ENCODE measurements around the gene MAP7. TPM values are rescaled to one million over a fixed set of nuclear protein-coding genes. Genes with fewer than 3 reads are reported as not detected.

Gene MAP7
- total and polyA plus RNA-seq, 7 donors: 1.2 to 33.5 (median 3.3) TPM

DNA sequence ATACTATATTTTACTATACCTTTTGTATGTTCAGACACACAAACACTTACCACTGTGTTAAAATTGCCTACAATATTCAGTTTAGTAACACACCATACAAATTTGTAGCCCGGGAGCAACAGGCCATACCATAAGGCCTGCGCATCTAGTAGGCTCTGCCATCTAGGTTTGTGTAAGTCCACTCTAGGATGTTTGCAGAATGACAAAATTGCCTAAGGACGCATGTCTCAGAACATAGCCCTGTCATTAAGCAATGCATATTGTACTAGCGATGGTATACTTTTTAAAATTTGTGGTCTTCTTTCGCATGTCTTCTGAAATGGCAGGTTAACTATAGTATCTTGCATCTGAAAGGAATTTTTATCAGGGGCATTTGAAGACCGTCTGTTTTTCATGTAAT is 26.6 kb upstream of the MAP7 start:
- Histone ChIP-seq H3K9me3 (no peaks in the 10 kb centered on the region), H3K27me3 (no peaks in the 10 kb centered on the region), H3K4me3 (no peak overlapping the region), H3K4me1 (no peaks in the 10 kb centered on the region), H3K36me3 (peaks cover 0 to 16% (median 0%) of the 10 kb centered on the region in 4 donors), H3K27ac (no peak overlapping the region)
- intact Hi-C loops (cut with DNase I): no loop called here
- DNase-seq: no peak
- TF ChIP-seq EP300 (IDR thresholded peaks at IDR 0.05): no peak
- WGBS, 2 donors: 88 to 89% methylated on average over 6 of the region's 6 CpGs

DNA sequence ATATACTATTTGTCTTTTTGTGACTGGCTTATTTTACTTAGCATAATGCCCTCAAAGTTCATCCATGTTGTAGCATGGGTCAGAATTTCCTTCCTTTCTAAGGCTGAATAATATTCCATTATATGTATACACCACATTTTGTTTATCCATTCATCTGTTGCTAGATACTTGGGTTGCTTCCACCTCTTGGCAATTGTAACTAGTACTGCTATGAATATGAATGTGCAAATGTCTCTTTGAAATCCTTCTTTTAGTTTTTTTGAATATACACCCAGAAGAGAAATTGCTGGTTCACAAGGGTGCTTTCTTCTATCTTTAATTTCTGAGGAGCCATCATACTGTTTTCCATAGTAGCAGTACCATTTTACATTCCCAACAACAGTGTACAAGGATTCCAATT is 21.3 kb upstream of the MAP7 start:
- Histone ChIP-seq H3K36me3 (peaks cover 0 to 5% (median 0%) of the 10 kb centered on the region in 4 donors), H3K4me1 (no peaks in the 10 kb centered on the region), H3K4me3 (no peak overlapping the region), H3K27ac (no peak overlapping the region), H3K27me3 (no peaks in the 10 kb centered on the region), H3K9me3 (no peaks in the 10 kb centered on the region)
- TF ChIP-seq, protein P1, sequence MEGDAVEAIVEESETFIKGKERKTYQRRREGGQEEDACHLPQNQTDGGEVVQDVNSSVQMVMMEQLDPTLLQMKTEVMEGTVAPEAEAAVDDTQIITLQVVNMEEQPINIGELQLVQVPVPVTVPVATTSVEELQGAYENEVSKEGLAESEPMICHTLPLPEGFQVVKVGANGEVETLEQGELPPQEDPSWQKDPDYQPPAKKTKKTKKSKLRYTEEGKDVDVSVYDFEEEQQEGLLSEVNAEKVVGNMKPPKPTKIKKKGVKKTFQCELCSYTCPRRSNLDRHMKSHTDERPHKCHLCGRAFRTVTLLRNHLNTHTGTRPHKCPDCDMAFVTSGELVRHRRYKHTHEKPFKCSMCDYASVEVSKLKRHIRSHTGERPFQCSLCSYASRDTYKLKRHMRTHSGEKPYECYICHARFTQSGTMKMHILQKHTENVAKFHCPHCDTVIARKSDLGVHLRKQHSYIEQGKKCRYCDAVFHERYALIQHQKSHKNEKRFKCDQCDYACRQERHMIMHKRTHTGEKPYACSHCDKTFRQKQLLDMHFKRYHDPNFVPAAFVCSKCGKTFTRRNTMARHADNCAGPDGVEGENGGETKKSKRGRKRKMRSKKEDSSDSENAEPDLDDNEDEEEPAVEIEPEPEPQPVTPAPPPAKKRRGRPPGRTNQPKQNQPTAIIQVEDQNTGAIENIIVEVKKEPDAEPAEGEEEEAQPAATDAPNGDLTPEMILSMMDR (IDR thresholded peaks at IDR 0.05): no peak
- no peak for TF ChIP-seq POLR2AphosphoS5 (IDR thresholded peaks at IDR 0.05)
- TF ChIP-seq POLR2A (IDR thresholded peaks at IDR 0.05): no peak
- TF ChIP-seq EP300 (IDR thresholded peaks at IDR 0.05): no peak
- intact Hi-C loops (cut with DNase I): no loop called here
- no peak for DNase-seq

DNA sequence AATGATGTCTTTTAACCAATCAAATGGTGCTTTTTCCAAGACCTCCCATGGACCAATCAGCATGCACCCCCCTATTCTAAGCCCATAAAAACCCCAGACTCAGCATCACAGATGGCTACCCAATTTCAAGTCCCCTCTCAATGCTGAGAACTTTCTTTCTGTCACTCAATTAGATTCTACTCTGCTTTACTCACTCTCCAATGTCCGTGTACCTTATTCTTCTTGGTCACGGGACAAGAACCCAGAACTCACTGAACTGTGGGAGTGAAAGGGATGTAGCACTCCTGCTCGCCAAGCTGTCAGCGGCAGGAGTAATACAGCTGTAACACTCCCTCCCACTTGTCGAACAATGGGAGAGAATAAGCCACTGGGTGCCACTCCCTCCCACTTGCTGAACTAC is 20.8 kb upstream of the MAP7 start:
- no peak for DNase-seq
- TF ChIP-seq POLR2AphosphoS5 (IDR thresholded peaks at IDR 0.05): no peak
- TF ChIP-seq, protein P1 (IDR thresholded peaks at IDR 0.05): no peak
- TF ChIP-seq POLR2A (IDR thresholded peaks at IDR 0.05): no peak
- TF ChIP-seq EP300 (IDR thresholded peaks at IDR 0.05): no peak
- intact Hi-C loops (cut with DNase I): no loop called here
- no peak overlapping the region for H3K4me3 ChIP-seq
- H3K36me3 ChIP-seq: peaks cover 0 to 5% (median 0%) of the 10 kb centered on the region in 4 donors
- H3K9me3 ChIP-seq: no peaks in the 10 kb centered on the region
- H3K4me1 ChIP-seq: no peaks in the 10 kb centered on the region
- H3K27me3 ChIP-seq: no peaks in the 10 kb centered on the region
- H3K27ac ChIP-seq: no peak overlapping the region
- 97 to 98% methylated on average over 5 of the region's 5 CpGs for WGBS, 2 donors

DNA sequence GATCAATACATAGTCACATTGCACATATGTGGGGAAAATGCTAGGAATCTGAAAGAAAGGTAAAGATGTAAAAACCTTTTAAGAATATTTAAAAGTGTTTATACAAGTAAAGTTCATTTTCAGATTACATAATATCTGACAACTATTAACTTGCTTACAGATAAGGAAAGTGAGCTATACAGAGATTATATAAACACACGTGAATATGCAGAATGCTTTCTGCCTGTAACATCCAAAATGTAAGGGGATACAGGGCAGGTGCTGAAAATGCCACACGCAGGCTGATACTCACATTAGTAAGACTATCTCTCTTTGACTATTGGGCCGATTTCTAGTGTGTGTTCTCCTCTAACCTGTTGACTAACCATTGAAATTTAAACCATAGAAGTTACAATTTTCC is 17.9 kb upstream of the MAP7 start:
- WGBS, 2 donors: 22 to 72% methylated on average over 3 of the region's 3 CpGs
- peaks cover 0 to 5% (median 0%) of the 10 kb centered on the region in 4 donors for H3K36me3 ChIP-seq
- no peak overlapping the region for H3K4me3 ChIP-seq
- H3K27me3 ChIP-seq: no peaks in the 10 kb centered on the region
- intact Hi-C loops (cut with DNase I): no loop called here
- no peaks in the 10 kb centered on the region for H3K9me3 ChIP-seq
- no peak overlapping the region for H3K27ac ChIP-seq
- DNase-seq: no peak
- TF ChIP-seq POLR2A (IDR thresholded peaks at IDR 0.05) (no peak), EP300 (IDR thresholded peaks at IDR 0.05) (no peak), POLR2AphosphoS5 (IDR thresholded peaks at IDR 0.05) (no peak)
- TF ChIP-seq, protein P1 (IDR thresholded peaks at IDR 0.05): no peak
- H3K4me1 ChIP-seq: no peaks in the 10 kb centered on the region

DNA sequence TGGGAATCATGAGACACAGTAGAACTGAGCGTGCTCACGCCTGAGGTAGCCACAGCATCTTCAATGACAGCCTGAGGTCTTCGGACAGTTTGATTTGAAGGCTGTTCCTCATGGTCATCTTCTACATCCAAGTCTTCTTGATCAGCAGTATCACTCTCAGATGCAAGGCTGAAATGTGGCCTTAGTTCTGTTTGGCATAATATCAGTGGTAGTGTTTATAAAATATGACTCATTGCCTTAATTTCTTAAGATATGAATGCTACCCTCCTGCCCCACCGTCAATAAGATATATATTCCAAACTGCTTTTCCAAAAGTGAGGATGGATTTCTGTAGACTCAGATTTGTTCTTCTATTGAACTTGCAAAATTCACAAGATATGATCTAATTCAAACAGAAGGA is 17.5 kb upstream of the MAP7 start:
- Histone ChIP-seq H3K9me3 (no peaks in the 10 kb centered on the region), H3K27ac (no peak overlapping the region), H3K27me3 (no peaks in the 10 kb centered on the region), H3K36me3 (peaks cover 0 to 5% (median 0%) of the 10 kb centered on the region in 4 donors), H3K4me3 (no peak overlapping the region), H3K4me1 (no peaks in the 10 kb centered on the region)
- DNase-seq: no peak
- intact Hi-C loops (cut with DNase I): no loop called here
- TF ChIP-seq, protein P1 (IDR thresholded peaks at IDR 0.05): no peak
- TF ChIP-seq POLR2AphosphoS5 (IDR thresholded peaks at IDR 0.05) (no peak), EP300 (IDR thresholded peaks at IDR 0.05) (no peak), POLR2A (IDR thresholded peaks at IDR 0.05) (no peak)
- WGBS, 2 donors: 79 to 90% methylated on average over 4 of the region's 4 CpGs
